T-helper 22 cell (primary cell): ENCODE results near the gene ARF5.
A peak's percentile ranks its signal among the peaks of the same experiment; 100 is the strongest.
"Not testable (repeated sequence)": the region's sequence is repeated elsewhere in the genome, so short reads cannot be mapped to it uniquely, and the experiment has no call there.

Experiments used
- DNase-seq: peaks from one replicate; pipeline ENCODE4 v3.0.0-alpha.2; 2020; ENCODE audit warnings: low read depth

The ARF5 gene

GRCh38 chr7:127588019-127588696 is at the start of gene ARF5:
ARF5 (plus strand) TSS chr7:127588411; CDS start chr7:127588499, 88 bp downstream.
- DNase-seq, result peak; percentile 77

- no peak for DNase-seq
Measured at GRCh38 chr7:127539116-127539515, 49.1 kb upstream of the ARF5 start.

GRCh38 chr7:127540461-127540860 is 47.8 kb upstream of the ARF5 start:
- not testable (repeated sequence) for DNase-seq

GRCh38 chr7:127541548-127541947 is 46.7 kb upstream of the ARF5 start:
- no peak for DNase-seq

- no peak for DNase-seq
Measured at GRCh38 chr7:127546313-127546712, 41.9 kb upstream of the ARF5 start.

GRCh38 chr7:127550247-127550646 is 38.0 kb upstream of the ARF5 start:
- no peak for DNase-seq

- DNase-seq, result no peak
Measured at GRCh38 chr7:127551941-127552340, 36.3 kb upstream of the ARF5 start.

- DNase-seq, result no peak
Measured at GRCh38 chr7:127556404-127556803, 31.8 kb upstream of the ARF5 start.

- no peak for DNase-seq
Measured at GRCh38 chr7:127557803-127558202, 30.4 kb upstream of the ARF5 start.

- no peak for DNase-seq
Measured at GRCh38 chr7:127566242-127566641, 22.0 kb upstream of the ARF5 start.

GRCh38 chr7:127568034-127568433 is 20.2 kb upstream of the ARF5 start:
- not testable (repeated sequence) for DNase-seq

- no peak for DNase-seq
Measured at GRCh38 chr7:127571741-127572505, 16.3 kb upstream of the ARF5 start.

- no peak for DNase-seq
Measured at GRCh38 chr7:127578036-127578684, 10.1 kb upstream of the ARF5 start.

GRCh38 chr7:127578711-127579275 is 9.4 kb upstream of the ARF5 start:
- no peak for DNase-seq

GRCh38 chr7:127580612-127581011 is 7.6 kb upstream of the ARF5 start:
- DNase-seq, result no peak

GRCh38 chr7:127581716-127582115 is 6.5 kb upstream of the ARF5 start:
- no peak for DNase-seq

GRCh38 chr7:127582361-127582760 is 5.8 kb upstream of the ARF5 start:
- DNase-seq, result no peak

GRCh38 chr7:127584648-127585043 is 3.6 kb upstream of the ARF5 start:
- no peak for DNase-seq

- peak; percentile 79 for DNase-seq
Measured at GRCh38 chr7:127585044-127585953, 2.9 kb upstream of the ARF5 start, which contains the start of gene GCC1. GCC1 (minus strand) TSS chr7:127585596; CDS start chr7:127585182, 414 bp downstream.

GRCh38 chr7:127586346-127586745 is 1.9 kb upstream of the ARF5 start:
- DNase-seq, result no peak

- no peak for DNase-seq
Measured at GRCh38 chr7:127587663-127588018, 570 bp upstream of the ARF5 start.
